HG03460 (cell line): ENCODE results near the gene RFX2.
"Not testable (repeated sequence)": the region's sequence is repeated elsewhere in the genome, so short reads cannot be mapped to it uniquely, and the experiment has no call there.

Experiments
- ATAC-seq: cut with Tn5 transposase; IDR thresholded peaks from one replicate; pipeline ENCODE4 v1.9.1; 2021; ENCODE audit not compliant: unreplicated experiment

Gene RFX2

DNA sequence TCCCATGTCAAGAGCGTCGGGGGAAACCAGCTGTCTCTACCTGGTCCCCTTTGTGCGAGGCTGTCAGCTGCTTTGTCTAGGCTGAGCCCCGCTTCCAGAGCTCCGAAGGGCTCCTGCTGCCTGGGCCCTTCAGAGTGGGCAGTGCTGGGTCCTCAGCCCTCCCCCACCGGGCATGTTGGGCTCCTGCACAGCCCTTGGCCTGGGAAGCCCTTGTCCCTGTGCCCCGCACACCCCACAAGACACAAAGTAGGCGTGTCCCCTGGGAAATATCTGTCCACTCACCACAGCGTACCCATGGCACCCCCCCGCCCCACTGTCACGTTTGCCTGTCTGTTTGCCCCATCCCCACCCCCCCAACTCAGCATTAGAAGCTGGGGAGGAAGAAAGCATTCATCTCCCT lies 92.7 kb downstream of the RFX2 start:
- ATAC-seq = no peak

DNA sequence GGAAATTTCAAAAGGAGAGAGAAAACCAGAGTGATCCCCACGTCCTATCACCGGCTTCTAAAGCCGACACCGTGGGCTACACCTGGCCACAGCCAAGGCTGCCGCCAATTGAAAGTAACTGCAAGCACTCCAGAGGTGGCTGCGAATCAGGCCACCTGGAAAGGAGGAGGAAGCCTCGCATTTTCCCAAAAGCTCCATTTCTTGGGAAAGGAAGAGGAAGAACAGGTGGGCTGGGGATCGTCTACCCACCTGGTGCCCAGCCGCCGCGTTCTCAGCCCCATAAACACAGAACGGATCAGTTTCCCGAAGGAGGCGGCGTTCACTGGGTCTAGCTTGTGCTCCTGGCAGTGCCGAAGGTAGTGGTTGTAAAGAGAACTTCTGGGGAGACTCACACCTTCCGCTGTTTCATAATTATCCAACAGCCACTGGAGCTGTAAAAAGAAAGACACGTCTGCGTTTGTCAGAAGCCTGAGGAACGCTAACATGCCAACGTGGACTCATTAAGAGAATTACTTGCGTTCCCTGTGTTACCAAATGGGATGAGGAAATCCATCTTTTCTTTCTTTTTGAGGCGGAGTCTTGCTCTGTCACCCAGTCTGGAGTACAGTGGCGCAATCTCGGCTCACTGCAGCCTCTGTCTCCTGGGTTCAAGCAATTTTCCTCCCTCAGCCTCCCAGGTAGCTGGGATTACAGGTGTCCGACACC lies 94.3 kb downstream of the RFX2 start:
- ATAC-seq = no peak

DNA sequence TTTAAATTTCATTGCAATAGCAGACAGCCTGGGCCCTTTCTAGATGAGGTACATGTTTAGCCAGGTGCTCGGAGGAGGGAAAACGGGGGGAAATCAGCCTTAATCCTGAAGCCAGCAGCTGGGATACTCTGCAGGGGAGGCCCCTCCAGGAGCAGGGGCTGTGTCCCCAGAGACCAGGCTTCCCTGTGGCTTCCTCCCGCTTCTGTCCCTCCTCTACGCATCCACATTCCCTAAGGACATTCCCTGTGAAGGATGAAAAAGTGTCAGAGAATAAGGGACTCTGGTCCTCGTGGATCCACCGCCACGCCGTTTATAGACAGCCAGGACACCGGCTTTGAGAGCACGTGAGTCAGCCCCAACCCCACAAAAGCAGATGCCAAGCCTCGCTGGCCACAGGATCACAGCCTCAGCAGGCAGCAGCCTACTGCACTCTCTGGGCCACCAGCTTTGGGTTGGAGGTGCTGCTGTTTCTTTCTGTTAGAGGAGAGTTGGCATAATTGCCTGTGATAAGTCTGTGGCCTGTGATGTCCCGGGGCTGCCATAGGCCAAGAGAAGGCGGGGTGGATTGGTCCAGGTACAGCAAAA lies 95.7 kb downstream of the RFX2 start:
- no peak for ATAC-seq

DNA sequence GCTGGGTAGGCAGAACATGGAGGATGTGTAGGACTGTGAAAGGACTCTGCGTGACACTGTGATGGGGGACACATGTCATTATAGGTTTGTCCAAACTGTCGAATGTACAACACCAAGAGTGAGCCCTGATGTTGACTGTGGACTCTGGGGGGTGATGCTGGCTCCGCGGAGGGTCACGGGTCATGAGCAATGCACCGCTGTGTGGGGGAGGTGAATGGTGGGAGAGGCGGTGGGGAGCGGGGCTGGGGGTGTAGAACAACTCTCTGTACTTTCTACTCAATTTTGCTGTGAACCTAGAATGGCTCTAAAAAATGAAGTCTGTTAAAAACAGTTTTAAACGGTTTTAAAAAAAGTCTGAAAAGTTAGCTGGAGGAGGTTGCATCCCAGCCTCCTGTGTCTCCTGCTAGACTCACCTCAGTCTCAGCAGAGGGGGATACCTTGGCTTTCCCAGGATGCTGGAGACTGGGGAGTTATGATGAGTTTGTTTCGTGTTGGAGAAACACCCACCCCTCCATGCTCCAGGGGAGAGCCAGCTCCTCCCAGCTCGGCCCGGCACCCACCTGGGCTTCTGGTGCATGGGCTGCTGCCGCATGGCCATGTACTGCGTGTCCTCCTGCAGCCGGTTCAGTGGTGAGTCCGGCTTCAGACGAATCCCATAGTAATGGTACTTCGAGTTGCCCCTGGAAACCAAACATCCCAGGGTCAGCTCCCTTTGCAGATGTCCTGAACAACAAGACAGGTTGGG lies 97.7 kb downstream of the RFX2 start:
- no peak for ATAC-seq

DNA sequence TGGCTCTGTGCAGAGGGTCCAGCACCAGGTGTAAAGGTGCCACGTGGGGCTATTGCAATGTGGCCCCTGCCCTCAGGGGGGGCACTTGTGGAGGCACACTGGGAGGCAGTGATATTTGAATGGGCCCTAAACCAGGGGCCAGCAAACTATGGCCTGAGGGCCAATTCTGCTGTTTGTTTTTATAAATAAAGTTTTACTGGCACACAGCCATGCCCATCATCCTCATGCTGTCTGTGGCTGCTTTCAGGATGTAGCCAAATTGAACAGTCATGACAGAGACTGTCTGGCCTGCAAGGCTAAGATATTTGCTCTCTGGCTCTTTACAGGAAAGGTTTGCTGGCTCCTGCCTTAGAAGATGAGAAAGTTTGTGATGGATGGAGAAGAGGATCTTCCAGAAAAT lies 98.5 kb downstream of the RFX2 start:
- no peak for ATAC-seq

DNA sequence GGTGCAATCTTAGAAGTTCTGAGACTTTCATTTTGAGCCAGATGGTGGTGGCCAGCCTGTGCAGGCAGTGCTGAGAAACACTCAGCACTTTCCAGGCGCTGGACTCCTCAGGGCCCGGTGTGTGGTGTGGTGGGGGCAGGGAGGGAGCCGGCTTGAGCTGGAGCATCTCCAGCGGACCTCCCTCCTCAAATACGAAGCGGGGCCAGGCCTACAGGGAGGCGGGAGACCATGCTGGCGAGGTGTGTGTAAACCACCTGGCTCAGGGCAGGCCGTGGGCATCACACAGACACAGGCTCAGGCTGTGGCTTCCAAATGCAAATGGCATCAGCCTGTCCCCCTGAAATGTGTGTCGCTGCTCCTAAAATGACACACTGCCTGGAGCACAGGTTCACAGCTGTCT lies 99.1 kb downstream of the RFX2 start:
- no peak for ATAC-seq

DNA sequence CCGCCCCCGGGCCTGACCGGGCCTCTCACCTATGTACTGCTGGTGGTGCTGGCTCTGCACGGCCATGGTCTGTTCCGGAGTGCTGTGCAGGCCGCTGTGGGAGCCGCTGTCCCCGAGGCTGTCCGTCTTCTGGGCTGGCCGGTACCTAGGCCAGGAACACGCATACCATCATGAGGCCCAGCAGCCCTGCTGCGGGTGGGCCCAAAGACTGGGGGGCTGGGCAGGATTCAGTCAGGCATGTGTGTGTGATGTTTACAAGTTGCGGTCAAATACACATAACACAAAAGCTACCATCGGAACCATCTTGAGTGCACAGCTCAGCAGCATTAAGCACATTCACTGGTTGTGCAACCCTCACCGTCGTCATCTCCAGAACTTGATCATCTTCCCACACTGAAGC lies 100.2 kb downstream of the RFX2 start:
- no peak for ATAC-seq

DNA sequence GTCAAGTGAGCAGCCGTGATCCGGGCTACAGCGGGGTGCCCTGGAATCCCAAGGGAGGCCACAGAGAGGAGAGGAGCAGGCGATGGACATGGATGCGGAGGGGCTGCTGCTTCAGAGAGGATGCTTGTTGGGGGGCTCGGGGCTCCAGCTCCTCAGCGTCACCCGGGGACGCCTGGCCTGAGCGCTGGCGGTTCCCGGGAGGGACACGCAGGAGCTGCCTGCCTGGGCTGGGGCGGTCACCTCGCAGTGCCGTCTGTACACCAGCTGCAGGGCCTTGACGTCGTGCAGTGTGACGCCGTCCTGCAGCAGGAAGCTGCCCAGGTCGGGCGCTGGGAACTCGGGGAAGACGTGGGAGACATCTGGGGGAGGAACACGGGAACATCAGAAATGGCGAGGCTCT lies 102.4 kb downstream of the RFX2 start:
- no peak for ATAC-seq

DNA sequence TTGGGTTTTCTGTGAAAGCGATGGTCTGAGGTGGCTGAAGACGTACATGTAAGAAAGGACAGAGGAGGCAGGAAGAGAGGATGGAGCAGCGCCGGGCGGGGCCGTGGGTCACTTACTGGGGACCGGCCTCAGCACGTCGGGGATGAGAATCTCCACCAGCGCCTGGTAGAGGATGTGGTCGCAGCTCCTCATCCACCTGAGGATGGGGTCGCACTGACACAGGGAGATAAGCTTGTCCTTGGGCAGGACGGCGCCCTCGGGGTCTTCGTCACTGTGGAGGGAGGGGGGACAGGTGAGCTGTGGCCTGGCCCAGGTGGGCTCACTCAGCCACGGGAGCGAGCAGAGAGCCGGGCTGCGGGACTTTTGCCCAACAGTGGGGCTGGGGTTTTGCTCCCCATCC lies 103.4 kb downstream of the RFX2 start:
- no peak for ATAC-seq

DNA sequence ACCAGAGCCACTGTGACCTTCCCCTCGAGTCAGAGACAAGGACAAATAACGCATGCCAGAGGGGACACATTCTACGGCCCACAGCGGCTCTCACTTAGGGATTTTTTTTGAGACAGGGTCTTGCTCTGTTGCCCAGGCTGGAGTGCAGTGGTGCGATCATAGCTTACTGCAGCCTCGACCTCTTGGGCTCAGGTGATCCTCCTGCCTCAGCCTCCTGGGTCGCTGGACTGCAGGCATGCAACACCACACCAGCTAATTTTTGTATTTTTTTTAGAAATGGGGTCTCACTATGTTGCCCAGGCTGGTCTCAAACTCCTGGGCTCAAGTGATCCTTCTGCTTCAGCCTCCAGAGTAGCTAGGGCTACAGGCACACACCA lies 104.2 kb downstream of the RFX2 start:
- ATAC-seq = not testable (repeated sequence)

DNA sequence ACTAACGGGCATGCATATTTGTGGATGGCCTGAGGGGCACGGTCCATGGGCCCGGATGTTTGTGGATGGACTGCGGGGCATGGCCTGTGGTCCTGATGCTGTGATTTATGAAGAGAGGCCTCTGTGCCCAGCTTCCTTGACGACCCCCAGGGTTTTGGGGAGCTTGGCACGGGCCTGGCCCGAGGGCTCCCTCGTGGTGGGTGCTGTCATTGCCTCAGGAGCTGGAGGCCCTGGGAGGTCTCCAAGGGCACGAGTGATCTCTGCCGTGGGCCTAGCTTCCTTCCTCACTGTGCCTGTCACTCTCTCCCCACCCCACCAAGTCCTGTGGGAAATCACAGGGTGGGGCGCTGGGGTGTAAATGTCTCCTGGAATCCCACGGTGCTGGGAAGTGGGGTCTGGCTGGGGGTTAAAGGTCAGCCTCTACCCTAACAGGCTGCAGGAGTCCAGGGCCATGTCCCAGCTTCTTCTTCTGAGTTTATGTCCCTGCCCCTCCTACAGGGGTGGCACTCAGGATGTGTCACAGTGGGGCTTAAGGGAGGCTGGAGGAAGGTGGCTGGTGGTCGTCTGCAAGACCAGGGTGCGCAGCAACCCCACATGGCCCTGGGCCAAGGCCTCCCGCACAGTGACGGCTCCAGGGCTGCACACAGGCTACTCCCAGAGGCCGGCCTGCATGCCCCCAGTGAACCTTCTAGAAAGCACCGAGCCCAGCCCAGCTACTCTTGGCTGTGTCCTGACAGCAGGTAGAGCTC lies 104.8 kb downstream of the RFX2 start:
- ATAC-seq = no peak

DNA sequence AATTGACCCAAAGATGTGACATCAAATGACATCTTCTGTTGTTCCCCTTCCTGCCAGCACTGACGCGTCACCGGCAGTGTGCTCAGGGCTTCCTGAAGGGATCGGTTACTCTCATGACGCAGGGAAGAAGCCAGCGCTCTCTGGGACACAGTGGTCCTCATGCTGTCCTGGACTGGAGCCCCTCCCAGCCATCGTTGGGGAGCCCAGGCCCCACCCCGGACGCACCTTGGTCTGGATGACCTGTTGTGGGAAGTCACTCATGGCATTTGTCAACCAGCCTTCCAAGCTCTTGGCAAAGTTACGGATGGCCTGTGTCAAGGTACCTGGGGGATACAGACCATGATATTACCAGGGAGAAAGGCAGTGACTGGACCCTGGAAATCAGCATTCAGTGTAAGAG lies 106.3 kb downstream of the RFX2 start:
- ATAC-seq = no peak

DNA sequence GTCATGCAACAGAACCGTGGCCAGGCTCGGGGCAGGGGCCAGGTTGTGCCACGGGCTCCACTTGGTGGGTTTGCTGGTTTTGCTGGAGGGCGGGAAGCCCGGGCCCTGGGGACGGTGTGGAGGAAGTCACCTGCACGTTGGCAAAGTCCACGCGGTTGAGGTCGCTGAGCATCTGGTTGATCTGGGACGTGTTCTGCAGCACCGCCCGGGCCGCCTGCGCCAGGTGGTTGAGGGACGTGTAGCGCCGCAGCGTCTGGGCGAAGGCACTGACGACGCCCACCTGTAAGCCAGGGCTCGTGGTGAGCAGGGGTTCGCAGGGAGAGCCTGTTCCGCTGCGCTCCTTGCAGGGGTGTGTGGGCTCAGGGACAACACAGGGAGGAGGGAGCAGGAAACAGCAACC lies 107.7 kb downstream of the RFX2 start:
- no peak for ATAC-seq

DNA sequence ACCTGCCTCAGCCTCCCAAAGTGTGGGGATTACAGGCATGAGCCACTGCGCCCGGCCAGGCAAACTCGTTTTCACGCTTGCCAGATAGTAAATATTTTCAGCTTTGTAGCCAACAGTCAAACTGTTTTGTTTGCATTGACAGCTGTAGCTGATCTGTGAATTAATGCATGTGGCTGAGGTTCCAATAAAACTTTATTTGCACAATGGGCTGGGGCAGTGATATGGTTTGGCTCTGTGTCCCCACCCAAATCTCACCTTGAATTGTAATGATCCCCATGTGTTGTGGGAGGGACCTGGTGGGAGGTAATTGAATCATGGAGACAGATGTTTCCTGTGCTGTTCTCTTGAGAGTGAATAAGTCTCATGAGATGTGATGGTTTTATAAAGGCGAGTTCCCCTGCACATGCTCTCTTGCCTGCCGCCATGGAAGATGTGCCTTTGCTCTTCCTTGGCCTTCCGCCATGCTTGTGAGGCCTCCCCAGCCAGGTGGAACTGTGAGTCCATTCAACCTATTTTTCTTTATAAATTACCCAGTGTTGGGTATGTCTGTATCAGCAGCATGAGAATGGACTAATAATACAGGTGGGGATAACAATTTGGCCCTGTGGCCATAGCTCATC lies 110.0 kb downstream of the RFX2 start:
- ATAC-seq = no peak

DNA sequence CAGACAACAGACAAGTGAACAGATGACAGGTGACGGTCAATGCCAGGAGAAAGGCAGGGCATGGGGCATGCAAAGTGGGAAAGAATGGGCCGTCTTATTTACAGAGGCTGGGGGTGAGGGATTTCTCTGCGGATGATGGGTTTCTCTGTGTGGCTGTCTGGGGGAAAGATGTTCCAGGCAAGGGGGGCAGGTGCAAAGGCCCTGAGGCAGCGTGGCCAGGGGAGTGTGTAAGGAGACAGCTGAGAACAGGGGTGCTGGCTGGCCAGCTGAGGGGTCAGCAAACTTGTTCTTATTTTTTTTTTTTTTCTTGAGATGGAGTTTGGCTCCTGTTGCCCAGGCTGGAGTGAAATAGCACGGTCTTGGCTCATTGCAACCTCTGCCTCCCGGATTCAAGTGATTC lies 110.6 kb downstream of the RFX2 start:
- no peak for ATAC-seq

DNA sequence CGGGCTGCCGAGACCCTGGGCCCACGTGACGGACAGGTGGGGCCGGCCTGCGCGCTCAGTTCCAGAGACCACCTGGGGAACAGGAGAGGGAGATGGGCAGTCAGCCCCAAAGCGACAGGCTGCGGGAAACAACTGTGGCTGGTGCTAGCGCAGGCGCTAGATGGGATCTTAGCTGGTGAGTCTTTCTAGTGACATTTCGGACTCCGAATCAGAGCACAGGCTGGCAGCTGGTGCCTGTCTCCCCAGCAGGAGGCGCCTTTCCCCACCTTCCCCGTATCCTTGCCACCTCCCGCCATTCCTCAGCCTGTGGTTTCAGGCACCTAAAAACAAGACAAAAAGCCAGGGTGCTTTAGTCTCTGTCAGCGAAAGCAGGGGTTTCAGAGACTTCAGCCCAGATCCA lies 112.9 kb downstream of the RFX2 start:
- ATAC-seq = no peak

DNA sequence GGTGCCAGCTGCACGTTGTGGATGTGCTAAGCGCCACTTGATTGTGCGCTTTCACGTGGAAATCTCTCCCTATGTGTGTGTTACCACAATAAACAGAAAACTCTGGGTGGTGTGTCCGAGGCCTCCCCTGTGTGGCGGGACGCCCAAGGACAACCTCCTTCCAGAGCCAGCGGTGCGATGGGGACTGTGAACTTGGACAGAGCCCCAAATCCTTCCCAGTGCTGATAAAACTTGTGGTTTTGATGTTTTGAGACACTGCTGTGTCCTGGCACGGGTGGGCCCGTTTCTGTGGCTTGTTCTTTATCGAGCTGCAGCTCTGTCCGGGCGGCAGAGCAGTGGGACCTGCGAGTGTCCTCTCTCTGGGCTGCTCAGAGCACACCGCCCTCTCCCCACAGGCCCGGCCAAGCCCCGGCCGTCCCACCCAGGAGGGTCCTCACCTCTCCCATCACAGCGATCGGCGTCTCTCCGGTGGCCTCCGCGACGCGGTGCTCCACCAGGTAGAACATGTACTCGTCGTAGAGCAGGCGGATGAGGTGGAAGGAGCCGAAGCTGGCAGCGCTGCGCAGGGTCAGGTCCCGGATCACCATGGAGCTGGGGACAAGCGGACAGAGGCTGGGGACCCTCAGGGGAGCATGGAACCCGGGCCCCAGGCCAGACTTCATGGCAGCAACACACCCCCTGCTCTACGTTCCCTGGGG lies 113.5 kb downstream of the RFX2 start:
- no peak for ATAC-seq

DNA sequence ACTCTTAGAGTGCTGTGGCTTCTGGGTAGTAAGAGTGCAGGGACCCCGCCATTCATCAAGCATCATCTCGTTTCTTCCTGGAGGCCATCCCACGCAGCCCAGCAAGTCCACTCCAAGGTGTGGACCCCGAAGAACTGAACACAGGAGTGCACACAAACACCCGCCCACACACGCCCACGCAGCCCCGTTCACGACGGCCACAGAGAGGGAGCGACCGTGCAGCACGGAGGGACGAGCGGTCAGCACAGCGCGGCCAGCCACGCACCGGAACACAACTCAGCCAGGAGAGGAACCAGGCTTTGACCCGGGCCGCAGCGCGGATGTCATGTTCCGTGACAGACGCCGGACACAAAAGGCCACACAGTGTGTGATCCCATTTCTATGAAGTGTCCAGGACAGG lies 114.2 kb downstream of the RFX2 start:
- ATAC-seq = no peak

DNA sequence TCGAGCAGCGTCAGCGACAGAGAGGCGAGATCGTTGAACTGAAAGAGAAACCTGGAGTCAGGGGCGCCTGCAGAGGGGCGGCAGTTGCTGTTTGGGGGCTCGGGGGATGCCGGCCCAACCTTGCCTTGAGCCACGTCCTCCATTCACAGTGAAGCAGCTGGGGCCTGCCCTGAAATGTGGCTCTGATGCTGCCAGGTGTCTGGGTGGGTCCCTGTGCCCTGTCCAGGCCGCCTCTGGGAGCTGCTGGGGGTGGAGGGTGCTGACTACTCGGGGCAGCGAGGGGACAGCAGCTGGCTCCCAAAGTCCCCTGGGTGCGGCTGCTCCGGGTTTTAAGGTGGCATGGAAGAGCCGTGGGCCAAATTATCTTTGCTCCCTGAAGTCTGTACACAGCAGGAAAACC lies 114.7 kb downstream of the RFX2 start:
- no peak for ATAC-seq

DNA sequence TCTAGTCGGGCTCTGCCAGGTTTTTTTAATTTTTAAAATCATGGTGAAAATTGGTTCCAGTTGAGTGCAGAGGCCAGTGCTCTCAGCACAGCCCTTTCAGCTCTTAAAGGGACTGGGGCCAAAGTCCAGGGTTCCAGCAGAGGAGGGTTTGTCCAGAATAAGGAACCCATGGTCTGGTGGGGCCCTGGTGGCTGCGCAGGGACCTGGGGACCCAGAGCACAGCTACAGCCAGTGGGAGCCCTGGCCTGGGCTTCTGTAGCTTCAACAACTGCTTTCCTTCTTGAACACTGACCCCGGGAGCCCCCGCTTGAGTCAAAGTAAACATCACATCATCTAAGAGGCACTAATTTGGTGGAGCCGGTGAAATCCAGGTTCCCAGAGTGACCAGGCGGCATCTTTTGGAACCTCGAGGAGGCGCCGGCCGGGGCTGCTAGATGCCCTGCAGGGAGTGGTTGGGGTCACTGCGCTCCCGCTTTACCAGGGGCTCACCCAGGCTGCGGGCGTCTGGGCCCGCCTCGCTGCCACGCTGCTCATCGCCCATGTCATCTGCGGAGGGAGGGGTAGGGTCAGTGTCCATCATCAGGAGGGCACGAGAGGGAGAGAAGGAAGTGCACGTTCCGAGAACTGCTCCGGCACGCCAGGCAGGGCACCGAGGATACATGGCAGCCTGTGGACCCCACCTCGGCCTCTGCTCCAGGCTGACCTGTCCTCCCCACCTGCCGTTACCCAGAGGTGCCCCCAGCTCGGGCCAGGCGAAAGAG lies 115.7 kb downstream of the RFX2 start:
- no peak for ATAC-seq
